IMR-90 (cell line): ENCODE results near the gene NEK5. TPM values are rescaled to one million over a fixed set of nuclear protein-coding genes. Genes with fewer than 3 reads are reported as not detected.

ENCODE experiments used
- ATAC-seq: fragments of 200-7000 bp; cut with Tn5 transposase; 2 replicates; pipeline ENCODE4 v1.9.1; 2020; ENCODE audit warnings: low read depth, mild to moderate bottlenecking, moderate library complexity
- BruUV-seq: library from RNA; stranded (reverse); fragments of 400-500 nt; replicated peaks from 2 replicates; lab custom pipeline; 2021; lab: Mats Ljungman, UMichigan
- CTCF ChIA-PET: fragments of 300-600 bp; formaldehyde crosslinking; extraction: SDS; loops from one replicate; lab custom pipeline; 2021; ENCODE audit warnings: antibody characterized with exemption; lab: Yijun Ruan, JAX
- POLR2A ChIA-PET: fragments of 300-600 bp; sonication (Branson Sonifier 250); formaldehyde crosslinking; loops from one replicate; lab custom pipeline; 2022; ENCODE audit warnings: antibody characterized with exemption; ENCODE audit not compliant: unreplicated experiment; lab: Charles Lee
- DNase-seq: peaks from one replicate; pipeline ENCODE4 v3.0.0; 2013
- H2AFZ ChIP-seq: replicated peaks from 2 replicates; pipeline ENCODE3; 2013; ENCODE audit warnings: low read length, mild to moderate bottlenecking; ENCODE audit not compliant: poor library complexity
- H2AK5ac ChIP-seq: 2 replicates; pipeline ENCODE4 v1.6.1; 2013; ENCODE audit warnings: low read depth, low read length, inconsistent platforms
- H2AK9ac ChIP-seq: replicated peaks from 2 replicates; pipeline ENCODE3; 2013; ENCODE audit warnings: mild to moderate bottlenecking, low read depth, low read length, moderate library complexity; ENCODE audit not compliant: poor library complexity
- H2BK120ac ChIP-seq: 2 replicates; pipeline ENCODE4 v1.6.1; 2013; ENCODE audit warnings: low read depth, low read length, inconsistent platforms
- H2BK15ac ChIP-seq: 3 replicates; pipeline ENCODE4 v1.6.1; 2013; ENCODE audit warnings: low read depth, low read length, inconsistent platforms
- H2BK20ac ChIP-seq: 2 replicates; pipeline ENCODE4 v1.6.1; 2013; ENCODE audit warnings: low read depth, mild to moderate bottlenecking, inconsistent platforms, low read length, moderate library complexity
- H2BK5ac ChIP-seq: 2 replicates; pipeline ENCODE4 v1.6.1; 2013; ENCODE audit warnings: mild to moderate bottlenecking, low read depth, low read length, inconsistent platforms; ENCODE audit not compliant: poor library complexity, severe bottlenecking
- H3K14ac ChIP-seq: replicated peaks from 2 replicates; pipeline ENCODE4 v1.6.1; 2013; ENCODE audit warnings: low read depth, low read length, inconsistent platforms
- H3K18ac ChIP-seq: 2 replicates; pipeline ENCODE4 v1.6.1; 2013; ENCODE audit warnings: low read depth, low read length, control low read depth
- H3K23ac ChIP-seq: 2 replicates; pipeline ENCODE4 v1.6.1; 2013; ENCODE audit warnings: low read depth, low read length, inconsistent platforms
- H3K27ac ChIP-seq: 2 replicates; pipeline ENCODE4 v1.5.1; 2013; ENCODE audit warnings: mild to moderate bottlenecking, control low read depth, low read length; ENCODE audit not compliant: insufficient read depth
- H3K27me3 ChIP-seq: 2 replicates; pipeline ENCODE4 v1.6.1; 2013; ENCODE audit warnings: low read length; ENCODE audit not compliant: control insufficient read depth, insufficient read depth
- H3K36me3 ChIP-seq: 2 replicates; pipeline ENCODE4 v1.6.1; 2013; ENCODE audit warnings: low read length, mixed read lengths; ENCODE audit not compliant: control insufficient read depth, insufficient read depth
- H3K4ac ChIP-seq: 2 replicates; pipeline ENCODE4 v1.6.1; 2013; ENCODE audit warnings: low read depth, low read length, inconsistent platforms
- H3K4me1 ChIP-seq: 2 replicates; pipeline ENCODE4 v1.6.1; 2013; ENCODE audit warnings: low read length, mixed read lengths; ENCODE audit not compliant: control insufficient read depth, insufficient read depth
- H3K4me2 ChIP-seq: 2 replicates; pipeline ENCODE4 v1.6.1; 2013; ENCODE audit warnings: low read depth, mild to moderate bottlenecking, control low read depth, low read length, moderate library complexity
- H3K4me3 ChIP-seq: 2 replicates; pipeline ENCODE4 v1.5.1; 2013; ENCODE audit warnings: low read depth, mild to moderate bottlenecking, control low read depth, low read length, moderate library complexity; ENCODE audit not compliant: insufficient read depth
- H3K56ac ChIP-seq: 2 replicates; pipeline ENCODE4 v1.6.1; 2013; ENCODE audit warnings: low read length, inconsistent platforms; ENCODE audit not compliant: insufficient read depth; ENCODE audit errors: extremely low read depth
- H3K79me1 ChIP-seq, 2 experiments: 2 replicates each; pipeline ENCODE4 v1.6.1; 2013; ENCODE audit warnings: low read length in 2 of 2, inconsistent platforms in 1 of 2, low read depth in 1 of 2
- H3K9ac ChIP-seq: 2 replicates; pipeline ENCODE4 v1.6.1; 2013; ENCODE audit warnings: low read depth, low read length, control low read depth
- H3K9me1 ChIP-seq: 2 replicates; pipeline ENCODE4 v1.6.1; 2013; ENCODE audit warnings: low read length, inconsistent platforms; ENCODE audit not compliant: insufficient read depth
- H3K9me3 ChIP-seq: 2 replicates; pipeline ENCODE4 v1.6.1; 2013; ENCODE audit warnings: low read length; ENCODE audit not compliant: control insufficient read depth, insufficient read depth
- H4K20me1 ChIP-seq: 2 replicates; pipeline ENCODE4 v1.6.1; 2013; ENCODE audit warnings: low read length, inconsistent platforms; ENCODE audit not compliant: insufficient read depth
- H4K5ac ChIP-seq: 2 replicates; pipeline ENCODE4 v1.6.1; 2013; ENCODE audit warnings: mild to moderate bottlenecking, low read depth, low read length, control low read depth
- H4K8ac ChIP-seq, 2 experiments: 2 replicates each; pipeline ENCODE4 v1.6.1; 2013; ENCODE audit warnings: low read depth in 2 of 2, low read length in 2 of 2, control low read depth in 1 of 2, inconsistent platforms in 1 of 2
- H4K91ac ChIP-seq: 2 replicates; pipeline ENCODE4 v1.6.1; 2013; ENCODE audit warnings: low read depth, low read length, inconsistent platforms; ENCODE audit not compliant: insufficient read depth
- BHLHE40 ChIP-seq: fragments of 150-350 bp; IDR thresholded peaks from 2 replicates; pipeline ENCODE4 v1.6.1; 2016; ENCODE audit warnings: mild to moderate bottlenecking, low read depth, low read length
- CEBPB ChIP-seq: IDR thresholded peaks from 2 replicates; pipeline ENCODE4 v1.6.1; 2012; ENCODE audit warnings: low read depth, low read length, improper control_type of control experiment
- CHD1 ChIP-seq: IDR thresholded peaks from 2 replicates; pipeline ENCODE4 v1.6.1; 2012; ENCODE audit warnings: low read depth, low read length, improper control_type of control experiment
- CTCF ChIP-seq: conservative IDR thresholded peaks from 2 replicates; pipeline ENCODE4 v1.5.1; 2012; ENCODE audit warnings: mild to moderate bottlenecking, low read depth, low read length, improper control_type of control experiment
- ELK1 ChIP-seq: fragments of 150-350 bp; IDR thresholded peaks from 2 replicates; pipeline ENCODE4 v1.6.1; 2016; ENCODE audit warnings: low read depth, mild to moderate bottlenecking, low read length, moderate library complexity, borderline replicate concordance
- FOS ChIP-seq: fragments of 150-350 bp; IDR thresholded peaks from 2 replicates; pipeline ENCODE4 v1.6.1; 2016; ENCODE audit warnings: low read depth, low read length
- MAFK ChIP-seq: IDR thresholded peaks from 2 replicates; pipeline ENCODE4 v1.6.1; 2012; ENCODE audit warnings: low read depth, low read length, improper control_type of control experiment
- MAZ ChIP-seq: IDR thresholded peaks from 2 replicates; pipeline ENCODE4 v1.6.1; 2012; ENCODE audit warnings: low read depth, mild to moderate bottlenecking, low read length, improper control_type of control experiment, moderate library complexity, borderline replicate concordance
- MXI1 ChIP-seq: IDR thresholded peaks from 2 replicates; pipeline ENCODE4 v1.6.1; 2012; ENCODE audit warnings: low read depth, mild to moderate bottlenecking, low read length, moderate library complexity, borderline replicate concordance
- NFE2L2 ChIP-seq: fragments of 150-350 bp; IDR thresholded peaks from 2 replicates; pipeline ENCODE4 v1.6.1; 2016; ENCODE audit warnings: low read depth, mild to moderate bottlenecking, low read length
- POLR2A ChIP-seq: IDR thresholded peaks from 2 replicates; pipeline ENCODE4 v1.6.1; 2012; ENCODE audit warnings: mild to moderate bottlenecking, low read depth, low read length
- RAD21 ChIP-seq: IDR thresholded peaks from 2 replicates; pipeline ENCODE4 v1.6.1; 2012; ENCODE audit warnings: low read length, improper control_type of control experiment
- RCOR1 ChIP-seq: IDR thresholded peaks from 2 replicates; pipeline ENCODE4 v1.6.1; 2012; ENCODE audit warnings: mild to moderate bottlenecking, low read length, improper control_type of control experiment; ENCODE audit not compliant: insufficient replicate concordance
- RFX5 ChIP-seq: IDR thresholded peaks from 2 replicates; pipeline ENCODE4 v1.8.0; 2012; ENCODE audit warnings: low read depth, mild to moderate bottlenecking, low read length, moderate library complexity
- SMC3 ChIP-seq: fragments of 150-350 bp; IDR thresholded peaks from 2 replicates; pipeline ENCODE4 v1.6.1; 2016; ENCODE audit warnings: low read depth, mild to moderate bottlenecking, antibody characterized with exemption, low read length, moderate library complexity
- USF2 ChIP-seq: fragments of 150-350 bp; IDR thresholded peaks from 2 replicates; pipeline ENCODE4 v1.6.1; 2017; ENCODE audit warnings: mild to moderate bottlenecking, antibody characterized with exemption, low read length, low read depth
- WGBS, 2 experiments: methylation state at CpG; one replicate each; pipeline versions ENCODE4 v1.1.5 to v1.1.7; 2013; ENCODE audit warnings: missing lambda C conversion rate in 2 of 2; ENCODE audit not compliant: insufficient read length in 1 of 2; ENCODE audit errors: extremely low coverage in 2 of 2; 5-methylcytosine and 5-hydroxymethylcytosine counted together
- dilution Hi-C: fragments of 300-500 bp; cut with HindIII; formaldehyde crosslinking; loops from one replicate; pipeline ENCODE4 v1.14.3; 2018; ENCODE audit warnings: low sequenced_read_pairs; ENCODE audit not compliant: unreplicated experiment
- in situ Hi-C: fragments of 300-500 bp; cut with MboI; formaldehyde crosslinking; loops from 3 replicates; pipeline ENCODE4 v1.14.3; 2019; ENCODE audit warnings: low sequenced_read_pairs, inconsistent platforms, mixed read lengths
- intact Hi-C: fragments of 100-400 bp; cut with micrococcal nuclease; formaldehyde crosslinking; loops from 2 replicates; pipeline ENCODE4 v1.10.0; 2022
- polyA plus RNA-seq, 3 experiments: library from polyadenylated mRNA; depleted of rRNA; stranded (reverse); fragments of >200 nt; gene quantifications; 2 replicates each; pipeline ENCODE4 v1.2.3, GENCODE V29; 2012; ENCODE audit warnings: low replicate concordance in 1 of 3
- total RNA-seq: library from RNA; depleted of rRNA; stranded (reverse); fragments of >200 nt; gene quantifications from 2 replicates; pipeline ENCODE4 v1.2.3, GENCODE V29; 2012

The NEK5 gene
- total and polyA plus RNA-seq, 2 of the 4 experiments (the other 2 are of a cell fraction), result not detected

DNA sequence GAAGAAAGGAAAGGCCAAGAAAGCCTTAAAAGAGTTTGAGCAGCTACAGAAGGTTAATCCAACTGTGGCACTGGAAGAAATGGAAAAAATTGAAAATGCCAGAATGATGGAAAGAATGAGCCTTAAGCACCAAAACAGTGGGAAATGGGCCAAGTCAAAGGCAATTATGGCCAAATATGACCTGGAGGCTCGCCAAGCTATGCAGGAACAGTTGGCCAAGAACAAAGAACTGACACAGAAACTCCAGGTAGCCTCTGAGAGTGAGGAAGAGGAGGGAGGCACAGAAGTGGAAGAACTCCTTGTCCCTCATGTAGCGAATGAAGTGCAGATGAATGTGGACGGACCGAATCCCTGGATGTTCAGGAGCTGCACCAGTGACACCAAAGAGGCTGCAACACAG lies 99.3 kb downstream of the NEK5 start:
- CTCF ChIA-PET, result no interaction called here
- POLR2A ChIA-PET, result no interaction called here
- no peak overlapping the region for H3K4ac ChIP-seq

More for the DNA sequence above, 99.3 kb downstream of the NEK5 start:
- H3K27ac ChIP-seq, result no peak overlapping the region
- peaks cover 7 to 27% of the 10 kb centered on the region in 2 experiments; a peak in 2 of 4 replicates for H3K79me1 ChIP-seq
- H3K23ac ChIP-seq, result no peak overlapping the region
- no peak overlapping the region for H2AK5ac ChIP-seq
- no peak for ATAC-seq
- no peak for TF ChIP-seq BHLHE40
- TF ChIP-seq CEBPB, result no peak
- no peak for TF ChIP-seq ELK1
- TF ChIP-seq USF2, result no peak
- TF ChIP-seq CTCF, result no peak
- TF ChIP-seq NFE2L2, result no peak
- no peak for TF ChIP-seq RFX5
- TF ChIP-seq MAFK, result no peak
- TF ChIP-seq CHD1, result no peak
- TF ChIP-seq POLR2A, result no peak
- no peak for TF ChIP-seq MXI1
- TF ChIP-seq SMC3, result no peak
- no peak for TF ChIP-seq RAD21
- no peak for TF ChIP-seq FOS
- no peak for TF ChIP-seq RCOR1
- no peak for TF ChIP-seq MAZ
- no peak overlapping the region for H3K4me3 ChIP-seq
- no peak overlapping the region for H4K8ac ChIP-seq
- no TSS peak for BruUV-seq
- no peaks in the 10 kb centered on the region for H3K4me1 ChIP-seq
- no peak overlapping the region for H3K18ac ChIP-seq
- no peak overlapping the region for H4K5ac ChIP-seq
- H3K56ac ChIP-seq, result no peak overlapping the region
- no peak overlapping the region for H2BK20ac ChIP-seq
- H2AK9ac ChIP-seq, result no peak overlapping the region
- H2BK15ac ChIP-seq, result no peak overlapping the region
- no peak for DNase-seq
- in situ Hi-C loops, result no loop called here
- H4K91ac ChIP-seq, result no peak overlapping the region
- no peaks in the 10 kb centered on the region for H3K27me3 ChIP-seq
- WGBS, 2 experiments, result 100% methylated on average over 1 of the region's 4 CpGs; no CpG with 5 or more reads in 1 of the 2 experiments
- intact Hi-C loops, result no loop called here
- peaks cover 8% of the 10 kb centered on the region; the same call in 1 of the 2 replicates for H3K9me1 ChIP-seq
- dilution Hi-C loops, result no loop called here
- H3K4me2 ChIP-seq, result no peak overlapping the region
- no peak overlapping the region for H2BK5ac ChIP-seq
- H3K9me3 ChIP-seq, result no peaks in the 10 kb centered on the region
- H2BK120ac ChIP-seq, result no peak overlapping the region
- H3K14ac ChIP-seq, result no peak overlapping the region
- H3K9ac ChIP-seq, result no peak overlapping the region
- no peaks in the 10 kb centered on the region for H4K20me1 ChIP-seq
- H2AFZ ChIP-seq, result no peak overlapping the region
- H3K36me3 ChIP-seq, result peaks cover 17% of the 10 kb centered on the region
